H9 (cell line): ENCODE measurements around the gene NUP210. TPM values are rescaled to one million over a fixed set of nuclear protein-coding genes. Genes with fewer than 3 reads are reported as not detected.
A peak's percentile ranks its signal among the peaks of the same experiment; 100 is the strongest.

Source experiments
- DNase-seq: peaks from one replicate; pipeline ENCODE4 v3.0.0-alpha.2; 2017
- H2AFZ ChIP-seq: one replicate; pipeline ENCODE4 v1.6.1; 2013; ENCODE audit warnings: mild to moderate bottlenecking, low read length, control low read depth, moderate library complexity
- H2AK5ac ChIP-seq: 2 replicates; pipeline ENCODE4 v1.6.1; 2013; ENCODE audit warnings: low read length, control low read depth, mixed read lengths; ENCODE audit not compliant: insufficient read length
- H2BK120ac ChIP-seq: one replicate; pipeline ENCODE4 v1.6.1; 2013; ENCODE audit warnings: low read depth, mild to moderate bottlenecking, low read length, control low read depth, inconsistent platforms; ENCODE audit not compliant: poor library complexity, severe bottlenecking
- H2BK12ac ChIP-seq: 2 replicates; pipeline ENCODE4 v1.6.1; 2013; ENCODE audit warnings: low read length, control low read depth, mixed read lengths, low read depth; ENCODE audit not compliant: insufficient read length
- H2BK15ac ChIP-seq: 2 replicates; pipeline ENCODE4 v1.6.1; 2013; ENCODE audit warnings: low read depth, low read length, control low read depth
- H2BK20ac ChIP-seq: one replicate; pipeline ENCODE4 v1.6.1; 2013; ENCODE audit warnings: low read depth, mild to moderate bottlenecking, low read length, control low read depth, inconsistent platforms; ENCODE audit not compliant: poor library complexity, severe bottlenecking
- H2BK5ac ChIP-seq: 2 replicates; pipeline ENCODE4 v1.6.1; 2013; ENCODE audit warnings: low read length, control low read depth, mixed read lengths; ENCODE audit not compliant: insufficient read length
- H3K14ac ChIP-seq: 2 replicates; pipeline ENCODE4 v1.6.1; 2013; ENCODE audit warnings: low read length, control low read depth; ENCODE audit not compliant: insufficient read depth
- H3K18ac ChIP-seq: 2 replicates; pipeline ENCODE4 v1.6.1; 2013; ENCODE audit warnings: low read depth, mild to moderate bottlenecking, mixed read lengths, low read length, control low read depth; ENCODE audit not compliant: insufficient read length
- H3K23ac ChIP-seq: 2 replicates; pipeline ENCODE4 v1.6.1; 2013; ENCODE audit warnings: low read length, control low read depth, mixed read lengths, low read depth; ENCODE audit not compliant: insufficient read length
- H3K23me2 ChIP-seq: 2 replicates; pipeline ENCODE4 v1.6.1; 2013; ENCODE audit warnings: low read depth, mild to moderate bottlenecking, mixed read lengths, low read length, control low read depth; ENCODE audit not compliant: insufficient read length, poor library complexity, severe bottlenecking
- H3K27ac ChIP-seq: 2 replicates; pipeline ENCODE4 v1.5.1; 2013; ENCODE audit warnings: low read length, control low read depth, mixed read lengths, low read depth; ENCODE audit not compliant: insufficient read length
- H3K27me3 ChIP-seq: 2 replicates; pipeline ENCODE4 v1.6.1; 2013; ENCODE audit warnings: low read length, control low read depth, inconsistent platforms; ENCODE audit not compliant: insufficient read depth
- H3K4ac ChIP-seq: 2 replicates; pipeline ENCODE4 v1.6.1; 2013; ENCODE audit warnings: low read depth, mild to moderate bottlenecking, control low read depth, inconsistent platforms, low read length, moderate library complexity
- H3K4me1 ChIP-seq: 2 replicates; pipeline ENCODE4 v1.6.1; 2013; ENCODE audit warnings: low read length, control low read depth, inconsistent platforms; ENCODE audit not compliant: insufficient read depth
- H3K4me2 ChIP-seq: 2 replicates; pipeline ENCODE4 v1.6.1; 2013; ENCODE audit warnings: low read length, control low read depth, mixed read lengths; ENCODE audit not compliant: insufficient read length, insufficient read depth
- H3K56ac ChIP-seq: 2 replicates; pipeline ENCODE4 v1.6.1; 2013; ENCODE audit warnings: low read depth, mild to moderate bottlenecking, mixed read lengths, low read length, control low read depth; ENCODE audit not compliant: insufficient read length
- H3K79me1 ChIP-seq: 2 replicates; pipeline ENCODE4 v1.6.1; 2013; ENCODE audit warnings: low read depth, mild to moderate bottlenecking, moderate library complexity, low read length, control low read depth, inconsistent platforms; ENCODE audit not compliant: insufficient read depth, poor library complexity, severe bottlenecking
- H3K79me2 ChIP-seq: 2 replicates; pipeline ENCODE4 v1.6.1; 2013; ENCODE audit warnings: low read length, control low read depth, inconsistent platforms; ENCODE audit not compliant: insufficient read depth
- H3K9ac ChIP-seq: 2 replicates; pipeline ENCODE4 v1.6.1; 2013; ENCODE audit warnings: low read length, control low read depth, mixed read lengths; ENCODE audit not compliant: insufficient read length; ENCODE audit errors: extremely low read depth
- H3K9me3 ChIP-seq: one replicate; pipeline ENCODE4 v1.6.1; 2013; ENCODE audit warnings: low read depth, low read length, inconsistent platforms; ENCODE audit not compliant: control insufficient read depth
- H3T11ph ChIP-seq: one replicate; pipeline ENCODE4 v1.6.1; 2013; ENCODE audit warnings: mild to moderate bottlenecking, low read length, control low read depth, inconsistent platforms
- H4K20me1 ChIP-seq: one replicate; pipeline ENCODE4 v1.6.1; 2013; ENCODE audit not compliant: control insufficient read depth, insufficient read length, insufficient read depth
- H4K5ac ChIP-seq: 2 replicates; pipeline ENCODE4 v1.6.1; 2013; ENCODE audit warnings: low read depth, mild to moderate bottlenecking, mixed read lengths, low read length, control low read depth; ENCODE audit not compliant: insufficient read length
- H4K8ac ChIP-seq: replicated peaks from 2 replicates; pipeline ENCODE4 v1.6.1; 2013; ENCODE audit warnings: low read length, control low read depth, mixed read lengths, low read depth; ENCODE audit not compliant: insufficient read length
- H4K91ac ChIP-seq: 2 replicates; pipeline ENCODE4 v1.6.1; 2013; ENCODE audit warnings: low read depth, mild to moderate bottlenecking, moderate library complexity, mixed read lengths, low read length, control low read depth; ENCODE audit not compliant: insufficient read length
- H3K27ac Mint-ChIP-seq, 3 experiments: 2 replicates in 2 of 3; 3 replicates in 1 of 3; pipeline ENCODE4 v1.8.0; 2020 to 2021; ENCODE audit warnings: mixed read lengths in 3 of 3, mild to moderate bottlenecking in 1 of 3, moderate library complexity in 1 of 3
- H3K27me3 Mint-ChIP-seq: 2 replicates; pipeline ENCODE4 v1.8.0; 2021; ENCODE audit warnings: low read depth, mild to moderate bottlenecking, moderate library complexity, mixed read lengths
- H3K36me3 Mint-ChIP-seq, 3 experiments: 2 replicates in 2 of 3; 3 replicates in 1 of 3; pipeline ENCODE4 v1.8.0; 2020 to 2021; ENCODE audit warnings: low read depth in 3 of 3, mixed read lengths in 3 of 3; ENCODE audit not compliant: insufficient read depth in 1 of 3
- H3K4me1 Mint-ChIP-seq, 2 experiments: 2 replicates each; pipeline ENCODE4 v1.8.0; 2020; ENCODE audit warnings: mixed read lengths in 2 of 2
- H3K4me3 Mint-ChIP-seq, 2 experiments: 2 replicates in 1 of 2; 3 replicates in 1 of 2; pipeline ENCODE4 v1.8.0; 2020 to 2021; ENCODE audit warnings: mild to moderate bottlenecking in 2 of 2, mixed read lengths in 2 of 2, moderate library complexity in 1 of 2
- H3K9me3 Mint-ChIP-seq, 2 experiments: 2 replicates in 1 of 2; 3 replicates in 1 of 2; pipeline ENCODE4 v1.8.0; 2020; ENCODE audit warnings: mild to moderate bottlenecking in 2 of 2, mixed read lengths in 2 of 2, moderate library complexity in 1 of 2
- WGBS: extraction: QIAGEN DNeasy Blood & Tissue Kit; methylation state at CpG from one replicate; pipeline ENCODE4 v1.1.7; 2013; ENCODE audit warnings: missing lambda C conversion rate, low lambda C conversion rate, mixed read lengths; ENCODE audit not compliant: insufficient read length; ENCODE audit errors: extremely low coverage; 5-methylcytosine and 5-hydroxymethylcytosine counted together
- total RNA-seq: library from RNA; stranded (reverse); gene quantifications from 2 replicates; pipeline ENCODE4 v1.2.1, GENCODE V29; 2021
- TF ChIP-seq, protein P1 (sequence below): fragments of 200-600 bp; sonication (generic); conservative IDR thresholded peaks from 3 replicates; pipeline ENCODE4 v1.8.0; 2021; ENCODE audit warnings: antibody characterized with exemption, mild to moderate bottlenecking

The NUP210 gene
- total RNA-seq, 1 experiment from 2014 or later = 48.8 TPM

DNA sequence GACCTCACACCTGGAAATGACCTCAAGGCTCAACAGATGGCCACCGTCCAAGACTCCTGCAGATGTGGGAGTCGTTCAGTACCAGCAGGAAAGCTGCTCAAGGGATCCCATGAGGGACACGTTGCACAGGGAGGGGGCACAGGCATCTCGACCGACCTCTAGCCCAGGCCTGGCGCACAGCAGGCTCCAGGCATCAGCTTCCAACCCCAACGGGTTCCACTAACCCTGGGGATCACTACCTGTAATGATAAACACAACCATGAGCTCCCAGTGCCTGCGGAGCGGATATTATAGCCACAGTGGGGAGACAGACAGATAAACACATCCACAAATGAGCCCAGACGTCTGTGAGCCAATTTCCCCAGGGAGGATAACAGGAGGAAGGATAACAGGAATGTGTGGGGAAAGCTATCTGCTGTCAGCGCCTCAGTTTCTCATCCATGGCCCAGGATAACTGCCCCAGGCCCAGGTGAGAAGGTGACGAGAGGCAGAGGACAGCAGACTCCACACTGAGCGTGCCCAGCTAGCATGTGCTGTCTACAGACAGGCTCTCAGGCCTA lies 19.9 kb downstream of the NUP210 start:
- Mint-ChIP-seq H3K9me3 (no peaks in the 10 kb centered on the region), H3K36me3 (peaks cover 11 to 28% (median 15%) of the 10 kb centered on the region in 3 experiments; a peak in 6 of 7 replicates), H3K27me3 (no peaks in the 10 kb centered on the region), H3K27ac (peak overlapping the region in 2 of 3 experiments; percentile 53 to 70; a peak in 2 of 7 replicates), H3K4me1 (peaks cover 9 to 10% of the 10 kb centered on the region in 2 experiments), H3K4me3 (no peak overlapping the region)
- WGBS = no CpG with 5 or more reads among the region's 13 CpGs
- H3K27me3 ChIP-seq = no peaks in the 10 kb centered on the region
- H4K5ac ChIP-seq = no peak overlapping the region
- no peak overlapping the region for H3K9ac ChIP-seq
- H3K79me1 ChIP-seq = no peaks in the 10 kb centered on the region
- H3K9me3 ChIP-seq = no peaks in the 10 kb centered on the region
- no peak overlapping the region for H2BK15ac ChIP-seq
- no peak overlapping the region for H2AFZ ChIP-seq
- no peak overlapping the region for H2BK20ac ChIP-seq
- no peak overlapping the region for H3K4ac ChIP-seq
- H2AK5ac ChIP-seq = no peak overlapping the region
- H3T11ph ChIP-seq = no peak overlapping the region
- TF ChIP-seq, protein P1, sequence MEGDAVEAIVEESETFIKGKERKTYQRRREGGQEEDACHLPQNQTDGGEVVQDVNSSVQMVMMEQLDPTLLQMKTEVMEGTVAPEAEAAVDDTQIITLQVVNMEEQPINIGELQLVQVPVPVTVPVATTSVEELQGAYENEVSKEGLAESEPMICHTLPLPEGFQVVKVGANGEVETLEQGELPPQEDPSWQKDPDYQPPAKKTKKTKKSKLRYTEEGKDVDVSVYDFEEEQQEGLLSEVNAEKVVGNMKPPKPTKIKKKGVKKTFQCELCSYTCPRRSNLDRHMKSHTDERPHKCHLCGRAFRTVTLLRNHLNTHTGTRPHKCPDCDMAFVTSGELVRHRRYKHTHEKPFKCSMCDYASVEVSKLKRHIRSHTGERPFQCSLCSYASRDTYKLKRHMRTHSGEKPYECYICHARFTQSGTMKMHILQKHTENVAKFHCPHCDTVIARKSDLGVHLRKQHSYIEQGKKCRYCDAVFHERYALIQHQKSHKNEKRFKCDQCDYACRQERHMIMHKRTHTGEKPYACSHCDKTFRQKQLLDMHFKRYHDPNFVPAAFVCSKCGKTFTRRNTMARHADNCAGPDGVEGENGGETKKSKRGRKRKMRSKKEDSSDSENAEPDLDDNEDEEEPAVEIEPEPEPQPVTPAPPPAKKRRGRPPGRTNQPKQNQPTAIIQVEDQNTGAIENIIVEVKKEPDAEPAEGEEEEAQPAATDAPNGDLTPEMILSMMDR = no peak
- H3K56ac ChIP-seq = no peak overlapping the region
- H4K20me1 ChIP-seq = no peaks in the 10 kb centered on the region
- no peak overlapping the region for H4K8ac ChIP-seq
- H3K23me2 ChIP-seq = no peaks in the 10 kb centered on the region
- H2BK12ac ChIP-seq = no peak overlapping the region
- no peak overlapping the region for H3K14ac ChIP-seq
- no peak overlapping the region for H3K27ac ChIP-seq
- no peak overlapping the region for H2BK5ac ChIP-seq
- no peak overlapping the region for H3K4me2 ChIP-seq
- H2BK120ac ChIP-seq = no peak overlapping the region
- H4K91ac ChIP-seq = no peak overlapping the region
- H3K79me2 ChIP-seq = peaks cover 2% of the 10 kb centered on the region; the same call in 1 of the 2 replicates
- no peaks in the 10 kb centered on the region for H3K4me1 ChIP-seq
- no peak overlapping the region for H3K23ac ChIP-seq
- no peak for DNase-seq
- H3K18ac ChIP-seq = no peak overlapping the region
